Middle frontal gyrus (tissue), 1 donor: ENCODE data around the gene RALGDS.

Source experiments
- DNase-seq: peaks from one replicate; pipeline ENCODE4 v3.0.0-alpha.2; 2015; ENCODE audit warnings: low spot score; ENCODE audit errors: extremely low spot score

The RALGDS gene

DNA sequence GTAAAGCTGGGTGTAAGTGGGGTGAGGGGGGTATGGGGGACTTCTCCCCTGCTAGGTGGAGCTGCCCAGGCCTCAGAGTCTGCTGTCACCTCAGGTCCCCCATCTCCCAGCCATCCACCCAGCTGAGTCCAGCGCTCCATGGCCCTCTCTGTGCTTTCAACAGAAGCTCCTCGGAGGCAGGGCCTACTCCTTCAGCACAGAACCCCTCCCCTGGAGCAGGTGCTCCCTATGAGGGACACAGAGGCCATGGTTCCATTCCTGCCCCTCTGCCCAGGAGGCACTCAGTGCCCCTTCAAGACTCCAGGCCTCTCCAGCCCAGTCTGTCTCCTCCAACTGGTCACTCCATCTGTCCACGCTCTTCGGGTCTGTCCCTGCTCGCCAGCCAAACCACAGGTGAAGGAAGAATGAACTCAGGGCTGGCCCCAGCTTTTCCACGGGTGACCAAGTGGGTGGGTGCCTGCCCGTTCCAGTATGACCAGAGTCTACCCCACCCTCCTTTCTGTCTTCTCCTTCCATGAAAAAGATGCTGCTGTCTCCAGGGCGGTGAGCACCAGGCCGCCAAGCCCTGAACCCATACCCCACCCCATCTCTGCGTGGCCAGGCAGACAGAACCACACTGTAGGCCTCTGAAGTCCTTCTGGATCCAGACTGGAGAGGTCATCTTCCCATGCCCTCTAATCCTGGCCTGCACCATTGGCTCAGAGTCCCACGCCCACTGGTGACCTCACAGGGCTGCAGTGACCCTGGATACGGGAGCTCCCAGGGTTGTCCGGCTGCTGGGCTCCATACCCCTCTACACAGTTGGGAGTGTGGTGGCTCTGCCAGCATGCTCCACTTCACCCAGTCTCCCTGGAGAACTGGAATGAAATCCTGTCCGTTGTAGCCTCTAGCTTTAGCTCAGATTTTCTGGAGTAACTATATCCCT lies 30.8 kb upstream of the RALGDS start:
- no peak for DNase-seq

DNA sequence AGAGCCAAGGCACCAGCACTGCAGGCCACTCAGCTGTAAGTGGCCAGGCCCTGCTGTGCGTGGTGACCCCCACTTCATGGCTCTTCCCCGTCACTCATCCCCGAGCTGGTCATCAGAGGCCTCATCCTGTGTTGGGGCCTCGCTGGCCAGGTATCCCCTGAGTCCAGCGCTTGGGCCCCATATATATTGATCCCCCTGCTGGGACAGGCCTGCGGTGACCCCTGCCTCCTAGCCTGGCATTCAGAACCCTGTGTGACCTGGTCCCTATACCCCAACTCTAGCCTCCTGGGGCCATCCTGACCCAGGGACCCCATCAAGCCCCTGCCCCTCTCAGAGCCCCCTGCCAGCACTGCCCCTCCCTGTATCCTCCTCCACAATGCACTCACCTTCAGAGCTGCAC lies 30.0 kb upstream of the RALGDS start:
- no peak for DNase-seq

DNA sequence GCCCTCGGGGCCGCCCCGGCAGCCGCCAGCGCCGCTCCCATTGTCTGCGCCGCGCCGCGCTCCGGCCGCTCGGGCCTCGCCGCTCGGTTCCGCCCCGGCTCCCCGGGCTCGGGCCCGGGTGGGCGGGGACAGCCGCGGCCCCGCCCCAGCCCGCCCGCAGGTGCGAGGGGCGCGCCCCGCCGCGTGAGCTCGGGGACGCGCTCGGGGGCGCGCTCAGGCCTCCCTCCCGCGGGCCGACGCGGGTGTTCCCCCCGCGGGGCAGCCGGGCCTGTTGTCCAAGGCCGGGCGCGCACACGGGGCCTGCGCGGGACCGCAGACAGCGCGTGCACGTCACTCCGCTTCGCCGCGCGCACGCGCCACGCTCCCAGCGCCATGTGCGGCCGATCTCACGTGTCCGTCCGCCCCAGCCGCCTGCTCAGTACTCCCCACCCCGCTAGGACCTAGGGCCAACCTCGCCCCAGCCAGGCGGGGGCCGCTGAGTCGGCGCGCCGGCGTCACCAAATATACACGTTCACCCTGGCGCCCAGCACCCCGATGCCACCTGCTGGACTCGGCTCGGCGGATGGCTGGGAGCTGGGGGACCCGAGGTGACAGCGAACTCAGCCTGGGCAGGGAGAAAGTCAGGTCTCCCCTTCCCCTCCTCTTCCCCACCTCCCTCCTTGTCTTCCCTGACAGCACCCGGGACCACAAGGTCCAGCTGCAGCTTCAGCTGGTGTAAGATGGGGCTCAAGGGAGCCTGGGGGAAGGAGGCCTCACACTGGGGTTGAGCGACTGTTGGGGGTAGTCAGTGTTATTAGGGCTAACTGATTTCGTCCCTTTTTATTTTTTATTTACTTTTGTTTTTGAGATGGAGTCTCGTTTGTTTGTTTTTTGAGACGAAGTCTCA lies 28.3 kb upstream of the RALGDS start:
- DNase-seq: peak; percentile 76

DNA sequence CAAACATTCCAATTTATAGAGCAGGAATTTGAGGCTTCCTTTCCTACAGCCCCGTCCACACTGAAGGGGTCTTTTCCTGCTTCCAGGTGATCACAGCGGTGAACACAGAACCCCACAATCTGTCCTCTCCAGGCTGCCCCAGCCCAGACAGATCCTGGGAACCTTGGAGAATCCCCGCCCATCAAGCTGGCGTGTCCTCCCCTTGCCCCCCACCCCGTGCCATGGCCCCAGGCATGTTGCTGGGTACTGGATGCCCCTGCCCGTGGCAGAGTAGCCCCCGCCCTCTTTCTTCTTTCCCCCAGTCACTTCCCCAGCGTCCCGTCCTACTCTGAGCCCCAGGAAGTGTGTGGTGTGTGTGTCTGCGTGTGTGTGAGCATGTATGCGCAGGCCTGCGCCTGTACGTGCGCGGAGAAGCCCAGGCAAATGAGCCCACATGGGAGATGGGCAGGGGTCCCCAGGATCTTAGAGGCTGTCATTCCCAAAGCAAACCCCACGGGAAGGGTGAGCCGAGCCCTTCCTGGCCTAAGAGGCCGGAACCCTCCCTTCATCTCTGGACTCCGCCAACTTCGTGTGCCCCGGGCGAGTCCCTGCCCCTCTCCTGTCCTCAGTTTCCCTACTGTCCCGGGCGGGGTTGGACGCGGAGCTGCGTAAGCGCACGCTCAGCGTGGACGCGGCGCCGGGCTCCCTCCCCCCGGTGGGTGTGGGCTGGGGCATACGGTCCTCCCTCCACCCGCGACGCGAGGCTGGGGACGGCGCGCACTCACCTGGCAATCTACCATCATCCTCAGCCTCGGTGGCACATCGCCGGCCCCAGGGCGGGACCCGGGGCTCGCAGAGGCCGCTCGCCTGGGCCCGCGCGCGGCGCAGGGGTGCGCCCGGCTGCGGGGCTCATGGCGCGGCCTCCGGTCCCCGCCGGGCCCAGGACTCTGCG lies 27.4 kb upstream of the RALGDS start:
- peak; percentile 14 for DNase-seq

DNA sequence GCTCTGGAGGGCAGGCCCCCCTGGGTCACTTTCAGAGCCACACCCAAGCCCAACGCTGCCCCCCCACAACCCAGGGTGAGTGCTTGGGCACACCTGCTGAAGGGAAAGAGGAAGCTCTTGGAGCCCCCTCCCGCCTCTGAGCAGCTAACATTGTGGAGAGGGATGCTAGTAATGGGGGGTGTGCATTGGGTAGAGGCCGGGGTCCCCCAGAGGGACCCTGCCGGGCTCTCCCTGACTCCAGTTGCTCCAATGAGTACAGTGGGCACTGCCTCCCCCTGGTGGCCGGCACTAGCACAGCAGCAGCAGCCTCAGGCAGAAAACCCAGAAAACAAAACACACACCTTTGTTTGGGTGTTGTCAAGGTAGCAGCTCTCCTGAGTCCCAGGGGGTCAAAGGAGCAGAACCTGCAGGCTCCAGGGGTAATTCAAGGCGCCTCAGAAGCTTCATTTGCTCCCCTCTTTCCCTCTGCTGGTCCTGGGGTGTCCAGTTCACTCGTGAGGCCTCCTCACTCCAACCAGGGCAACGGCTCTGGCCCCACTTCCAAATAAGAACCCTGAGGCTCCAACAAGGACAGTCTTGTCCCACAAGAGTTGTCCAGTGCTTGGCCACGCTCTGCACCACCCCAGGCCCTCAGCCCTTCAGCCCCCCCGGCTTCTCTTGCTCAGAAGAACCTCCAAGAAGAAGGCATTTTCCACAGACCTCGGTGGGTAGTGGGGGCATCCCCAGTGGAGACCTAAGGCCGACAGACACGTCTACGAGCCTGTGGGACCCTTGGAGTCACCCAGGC lies 26.6 kb upstream of the RALGDS start:
- no peak for DNase-seq

DNA sequence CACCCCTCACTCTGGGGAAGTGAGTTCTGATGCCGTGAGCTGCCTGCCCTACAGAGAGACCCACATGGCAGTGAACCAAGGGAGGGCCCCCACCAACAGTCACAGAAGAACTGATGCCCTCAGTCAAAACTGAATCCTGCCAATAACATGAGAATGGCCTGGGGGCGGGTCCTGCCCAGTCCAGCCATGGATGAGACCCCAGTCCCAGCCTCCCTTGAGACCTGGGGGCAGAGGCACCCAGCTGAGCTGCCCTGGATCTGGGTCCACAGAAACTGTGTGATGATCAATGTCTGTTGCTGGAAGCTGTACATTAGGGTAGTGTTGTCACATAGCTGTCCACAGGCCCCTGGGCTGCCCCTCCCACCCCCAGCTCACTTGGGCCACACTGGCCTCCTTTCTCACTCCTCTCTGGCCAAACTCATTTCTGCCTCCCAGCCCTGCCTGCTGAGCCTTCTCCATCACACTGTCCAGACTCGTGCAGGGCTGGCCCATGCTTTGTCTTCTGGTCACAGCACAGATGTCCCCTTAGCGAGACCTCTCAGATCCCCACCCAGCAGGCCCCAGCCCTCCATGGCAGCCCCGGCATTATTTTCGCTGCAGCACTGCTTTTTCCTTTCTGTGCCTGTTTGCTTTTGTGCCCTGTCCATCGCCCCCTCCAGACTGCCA lies 25.8 kb upstream of the RALGDS start:
- DNase-seq: no peak

DNA sequence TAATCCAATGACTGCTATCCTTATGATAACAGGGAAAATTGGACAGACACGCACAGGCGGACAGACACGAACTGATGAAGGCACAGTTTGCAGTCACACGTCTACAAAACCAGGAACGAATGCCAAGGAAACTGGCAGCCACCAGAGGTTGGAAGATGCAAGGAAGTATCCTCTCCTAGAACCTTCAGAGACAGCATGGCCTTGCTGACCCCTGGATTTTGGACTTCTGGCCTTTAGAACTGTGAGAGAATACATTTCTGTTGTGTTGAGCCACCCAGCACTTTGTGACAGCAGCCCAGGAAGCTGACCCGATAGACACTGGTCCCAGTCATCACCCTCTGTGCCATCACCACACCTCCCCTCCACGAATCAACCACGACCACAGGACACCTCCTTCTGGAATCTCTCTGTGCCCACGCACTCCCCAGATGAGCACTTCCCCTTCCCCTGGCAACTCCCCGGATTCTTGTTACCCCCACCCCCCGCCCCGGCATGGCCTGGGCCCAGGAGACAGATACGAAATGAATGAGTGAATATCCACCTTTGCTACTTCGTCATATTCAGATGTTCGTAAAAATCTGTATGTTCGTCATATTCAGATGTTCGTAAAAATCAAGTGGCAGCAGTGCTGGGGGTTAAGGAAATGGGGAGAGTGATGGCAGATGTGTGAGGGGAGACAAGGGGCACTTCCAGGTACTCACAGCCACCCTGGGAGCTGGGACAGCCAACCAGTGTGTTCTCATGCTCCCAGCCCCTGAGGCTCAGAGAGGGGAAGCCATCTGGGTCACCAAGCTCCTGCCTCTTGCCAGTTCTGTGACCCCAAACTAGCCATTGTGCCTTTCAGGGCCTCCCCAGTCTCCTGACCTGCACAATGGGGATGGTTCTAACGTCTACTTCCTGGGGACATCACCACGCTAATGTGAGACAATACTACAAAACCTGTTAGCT lies 24.1 kb upstream of the RALGDS start:
- DNase-seq: no peak

DNA sequence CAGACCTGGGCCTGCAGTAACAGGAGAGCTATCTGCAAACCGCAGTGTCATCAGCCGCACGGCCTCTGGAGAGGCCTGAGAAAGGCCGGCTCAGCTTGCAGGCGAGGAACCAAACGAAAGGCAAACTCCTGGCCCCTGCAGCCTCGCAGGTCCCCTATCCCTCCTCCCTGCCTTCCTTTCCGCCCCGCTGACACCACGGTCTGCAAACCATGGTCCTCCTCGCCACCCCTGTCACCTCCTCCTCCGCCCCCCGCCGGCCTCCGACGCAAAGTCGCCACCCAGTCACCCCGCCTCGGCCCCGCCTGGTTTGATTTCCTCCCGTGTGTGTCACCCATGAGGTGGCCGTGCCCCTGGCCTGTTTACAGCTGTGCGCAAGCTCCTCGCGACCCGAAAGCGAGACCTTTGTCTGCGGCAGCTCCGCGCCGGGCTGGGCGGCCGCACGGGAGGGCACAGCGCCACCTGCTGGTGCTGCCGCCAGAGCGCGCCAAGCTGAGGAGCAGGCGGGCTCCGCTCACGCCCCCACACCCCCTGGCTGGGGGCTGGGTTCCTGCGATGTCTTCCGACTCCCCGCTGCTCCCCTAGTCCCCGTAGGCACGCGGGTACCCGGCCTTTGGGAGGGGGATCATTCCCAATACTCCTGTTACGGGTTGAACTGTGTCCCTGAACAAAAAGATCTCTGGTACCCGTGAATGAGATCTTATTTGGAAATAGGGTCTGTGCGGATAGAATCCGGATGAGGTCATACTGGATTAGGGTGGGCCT lies 23.3 kb upstream of the RALGDS start:
- no peak for DNase-seq

DNA sequence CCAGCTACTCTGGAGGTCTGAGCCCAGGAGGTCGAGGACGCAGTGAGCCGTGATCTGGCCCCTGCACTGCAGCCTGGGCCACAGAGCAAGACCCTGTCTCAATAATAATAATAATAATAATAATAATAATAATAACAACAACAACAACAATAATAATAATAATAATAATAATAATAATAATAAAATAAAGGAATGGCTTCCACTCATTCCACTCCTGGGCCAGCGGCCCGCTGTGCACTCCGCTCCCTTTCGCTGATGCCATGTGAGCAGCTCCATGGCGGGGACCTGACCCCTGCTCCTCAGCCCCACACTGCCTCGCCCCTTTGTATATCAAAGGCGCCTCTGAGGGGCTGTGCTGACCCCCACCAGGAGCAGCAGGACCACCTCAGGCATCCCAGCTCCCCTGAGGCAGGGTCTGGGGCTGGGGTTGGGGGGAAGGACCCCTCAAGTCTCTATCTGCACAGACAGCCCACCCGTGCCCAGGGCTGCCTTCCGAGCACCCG lies 22.6 kb upstream of the RALGDS start:
- no peak for DNase-seq

DNA sequence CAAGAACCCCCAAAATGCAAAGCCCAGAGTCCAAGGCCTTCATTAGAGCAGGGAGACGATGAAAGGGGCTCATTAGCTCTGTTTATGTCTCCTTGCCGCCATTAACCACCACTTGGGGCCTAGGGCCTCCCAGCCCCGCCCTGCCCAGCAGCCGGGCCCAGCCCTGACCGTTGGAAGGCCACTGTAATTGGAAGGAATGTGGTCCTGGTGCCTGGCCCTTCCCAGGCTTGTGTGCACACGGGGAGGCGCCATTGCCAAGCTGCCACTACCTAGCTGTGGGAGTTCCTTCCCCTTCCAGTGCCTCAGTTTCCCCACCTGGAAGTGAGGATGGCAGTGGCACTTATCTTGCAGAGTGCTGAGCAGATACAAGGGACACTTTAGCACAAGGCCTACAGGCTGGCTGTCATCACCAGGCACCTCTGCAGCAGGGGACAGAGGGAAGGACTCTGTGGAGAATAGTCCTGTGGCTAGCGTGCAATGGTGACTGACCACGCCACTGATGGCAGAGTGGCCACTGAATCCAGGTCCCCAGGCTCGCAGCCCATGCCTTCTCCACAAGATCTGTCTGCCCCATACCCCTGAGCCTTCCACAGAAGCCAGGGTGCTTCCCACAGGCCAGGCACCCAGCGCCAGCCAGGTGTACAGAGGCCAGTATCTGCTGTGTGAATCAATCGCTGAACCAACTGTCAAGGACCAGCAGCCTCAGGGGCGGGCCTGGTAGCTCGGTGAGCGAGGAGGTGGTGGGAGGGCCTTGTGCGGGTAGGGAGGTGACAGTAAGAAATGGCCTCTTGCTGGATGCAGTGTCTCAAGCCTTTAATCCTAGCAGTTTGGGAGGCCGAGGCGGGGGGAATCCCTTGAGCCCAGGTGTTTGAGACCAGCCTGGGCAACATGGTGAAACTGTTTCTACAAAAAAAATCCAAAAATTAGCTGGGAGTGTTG lies 21.9 kb upstream of the RALGDS start:
- no peak for DNase-seq

DNA sequence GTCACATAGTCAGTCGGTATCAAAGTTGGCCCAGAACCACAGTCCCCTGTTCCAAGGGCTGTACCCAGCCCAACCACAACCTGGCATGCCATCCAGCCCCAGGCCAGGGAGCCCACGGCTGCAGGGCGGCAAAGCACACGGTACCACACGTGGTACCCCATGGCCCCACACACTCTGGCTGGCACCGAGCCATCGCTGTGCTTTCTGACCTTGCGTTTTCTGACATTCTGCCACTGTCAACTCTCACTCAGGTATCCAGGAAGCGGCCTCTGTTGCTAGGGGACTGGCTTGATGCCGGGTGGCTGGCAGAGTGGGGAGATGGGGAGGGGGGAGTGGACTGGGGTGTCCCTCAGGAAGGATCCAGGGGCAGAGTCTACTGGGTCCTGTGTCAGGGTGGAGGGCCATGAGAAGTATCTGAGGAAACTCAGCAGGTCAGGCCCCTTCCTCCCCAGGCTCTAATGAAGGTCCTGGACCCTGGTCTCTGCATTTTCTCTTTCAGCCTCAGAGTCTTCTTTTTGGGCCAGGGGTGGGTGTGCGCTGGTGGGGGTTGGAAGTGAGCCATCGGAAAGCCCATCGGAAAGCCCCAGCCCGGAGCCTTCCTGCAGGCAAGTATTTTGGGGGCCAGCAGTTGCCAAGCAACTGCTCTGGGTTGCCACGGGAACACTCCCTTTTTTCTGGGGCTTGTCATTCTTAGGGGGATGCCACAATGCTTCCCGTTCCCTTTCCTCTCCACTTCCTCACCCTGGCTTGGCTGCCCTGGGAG lies 21.0 kb upstream of the RALGDS start:
- no peak for DNase-seq

DNA sequence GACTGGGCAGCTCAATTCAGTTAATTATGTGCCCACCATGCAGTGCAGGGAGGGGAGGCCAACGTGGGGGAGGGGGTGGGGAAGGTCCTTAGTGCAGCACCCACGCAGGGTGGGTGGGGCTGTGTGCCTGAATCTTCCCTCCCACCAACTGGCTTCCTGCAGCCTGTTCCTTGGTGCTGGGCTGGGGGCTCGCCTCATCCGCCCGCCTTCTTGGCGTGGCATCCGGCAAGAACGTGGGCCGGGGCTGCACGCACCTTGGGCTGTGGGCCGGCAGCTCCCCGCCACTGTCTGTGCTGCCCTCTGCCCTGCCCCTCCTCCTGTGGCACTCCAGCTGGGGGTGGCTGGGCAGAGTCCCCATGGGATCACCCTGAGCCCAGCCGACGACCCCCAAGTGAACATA lies 19.6 kb upstream of the RALGDS start:
- DNase-seq: no peak

DNA sequence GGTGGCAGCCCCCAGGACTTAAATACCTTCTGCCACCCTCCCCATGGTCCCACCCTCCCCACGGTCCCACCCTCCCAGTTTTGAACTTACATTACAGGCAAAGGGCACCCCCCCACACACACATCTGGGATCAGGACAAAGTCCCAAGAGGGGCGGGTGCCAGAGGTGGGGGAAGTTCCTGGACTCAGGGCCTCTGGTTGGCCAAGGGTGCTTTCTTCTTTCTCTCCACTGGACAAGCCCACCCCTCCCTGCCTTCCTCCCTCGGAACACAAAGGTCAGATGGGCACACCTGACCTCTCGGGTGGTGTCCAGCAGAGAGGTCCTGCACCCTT lies 19.1 kb upstream of the RALGDS start:
- DNase-seq: no peak

DNA sequence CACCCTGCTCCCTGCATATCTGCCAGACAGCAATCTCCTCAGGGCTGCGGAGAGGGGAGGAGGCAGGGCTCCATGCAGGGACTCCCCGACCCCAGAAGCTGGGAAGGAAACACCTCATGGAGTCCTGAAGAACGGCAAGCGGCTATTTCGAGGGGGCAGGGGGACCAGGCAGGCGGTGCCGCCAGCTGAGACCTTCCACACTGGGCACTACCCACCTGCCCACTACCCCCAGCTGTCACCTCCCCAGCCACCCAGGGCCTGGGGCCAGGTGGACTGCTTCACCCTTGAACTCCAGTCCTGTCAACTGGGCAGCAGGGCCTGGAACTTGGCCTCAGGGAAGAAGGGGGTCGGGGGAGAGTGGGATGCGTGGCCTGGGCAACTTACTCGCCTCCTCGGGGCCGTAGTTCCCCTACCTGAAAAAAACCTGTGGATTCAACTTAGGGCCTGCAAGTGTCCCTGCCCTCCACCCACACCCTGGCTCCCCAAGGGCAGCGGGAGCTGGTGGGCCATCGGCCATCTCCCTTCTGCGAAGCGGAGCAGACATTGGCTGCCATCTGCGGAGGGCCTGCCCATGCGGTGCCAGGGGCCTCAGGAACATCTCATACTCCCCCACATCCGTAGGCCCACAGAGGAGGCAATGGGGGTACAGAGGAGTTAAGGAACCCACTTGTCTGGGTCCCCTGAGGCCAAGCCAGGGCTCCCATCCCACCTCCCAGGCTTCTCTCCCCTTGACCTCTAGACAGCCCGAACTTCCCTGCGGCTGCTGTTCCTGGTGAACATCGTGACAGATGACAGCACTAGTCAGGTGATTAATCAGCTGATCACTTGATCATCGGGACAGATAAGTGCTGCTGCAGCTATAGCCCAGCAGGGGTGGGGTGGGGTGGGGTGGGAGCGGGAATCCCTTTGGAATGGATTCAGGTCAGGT lies 18.5 kb upstream of the RALGDS start:
- no peak for DNase-seq
